HG02938 (cell line): ENCODE data around the gene S100A16.

ENCODE experiments used
- ATAC-seq: cut with Tn5 transposase; IDR thresholded peaks from one replicate; pipeline ENCODE4 v1.9.1; 2021; ENCODE audit warnings: mild to moderate bottlenecking, moderate library complexity; ENCODE audit not compliant: unreplicated experiment

The S100A16 gene

DNA sequence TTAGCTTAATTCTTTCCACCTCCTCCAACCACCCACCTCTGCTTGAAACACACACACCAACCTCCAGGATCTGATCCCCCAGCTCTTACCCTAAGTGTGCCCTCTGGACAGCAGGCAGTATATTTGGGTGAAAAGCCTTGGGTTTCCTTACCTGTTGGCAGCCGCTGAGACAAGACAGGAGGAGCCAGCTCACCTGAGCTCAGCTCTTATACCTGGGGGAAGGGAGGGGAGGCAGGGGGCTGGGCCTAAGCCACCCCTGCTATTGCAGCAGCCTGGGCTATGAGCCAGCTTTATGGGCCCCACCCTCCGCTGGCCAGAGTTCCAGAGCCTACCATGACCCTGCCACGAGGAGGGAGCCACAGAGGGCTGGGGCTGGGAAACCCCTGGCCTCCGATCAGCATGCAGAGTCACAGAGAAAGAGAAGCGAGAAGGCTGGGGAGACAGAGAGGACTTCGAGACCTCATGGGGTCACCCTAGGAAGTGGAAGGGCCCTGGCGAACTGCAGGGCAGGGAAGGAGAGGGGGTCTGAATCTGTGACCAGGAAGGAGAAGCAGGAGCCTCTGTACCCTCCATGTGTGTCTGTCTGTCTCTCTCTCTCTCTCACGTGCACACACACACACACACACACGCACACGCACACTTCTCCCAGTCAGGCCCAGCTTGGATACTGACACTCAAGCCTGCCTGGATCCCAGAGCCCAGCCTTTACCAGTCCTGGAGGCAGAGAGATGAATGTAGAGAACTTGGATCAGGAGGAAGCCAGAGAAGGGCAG, 3.4 kb upstream of the S100A16 start, which contains the start of gene S100A14:
S100A14 (minus strand) TSS at position 182 of the 773 bp plus-strand sequence. CDS start 467 bp downstream, outside the sequence.
- no peak for ATAC-seq

- ATAC-seq = no peak
Measured at GRCh38 chr1:153615406-153615805, 2.5 kb upstream of the S100A16 start.

GRCh38 chr1:153614906-153615305, 2.0 kb upstream of the S100A16 start:
- ATAC-seq = no peak

GRCh38 chr1:153614189-153614900, 1.4 kb upstream of the S100A16 start:
- no peak for ATAC-seq

GRCh38 chr1:153613406-153613805, 469 bp upstream of the S100A16 start:
- no peak for ATAC-seq

DNA sequence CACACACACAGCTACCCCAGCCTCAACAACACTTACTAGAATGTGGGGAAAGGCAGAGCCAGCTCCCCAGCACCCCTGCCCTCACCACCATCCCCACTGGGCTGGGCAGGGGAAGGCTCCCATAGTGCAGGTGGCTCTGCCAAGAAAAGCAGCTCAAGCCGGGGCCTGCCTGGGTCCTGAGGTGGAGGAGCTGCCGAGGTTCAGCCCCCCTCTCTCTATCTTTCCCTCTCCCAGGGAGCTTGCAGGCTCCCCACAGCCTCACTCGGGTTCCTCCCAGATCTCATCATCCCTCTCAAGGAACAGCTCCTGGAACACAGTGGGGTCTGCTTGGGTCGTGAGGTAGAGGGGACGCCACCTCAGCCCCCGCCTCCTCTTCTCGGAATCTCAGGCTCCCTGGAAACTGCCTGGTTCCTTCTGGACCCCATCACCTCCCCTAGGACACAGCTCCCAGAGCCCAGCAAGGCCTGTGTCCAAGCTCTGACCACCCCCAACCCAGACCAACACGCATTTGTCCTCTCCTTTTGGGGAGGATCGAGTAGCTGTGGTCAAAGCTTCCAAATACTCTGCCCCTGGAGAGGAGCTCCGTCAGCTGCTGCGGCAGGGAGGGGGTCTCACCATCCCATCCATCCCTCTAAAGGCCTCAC, 704 bp downstream of the S100A16 start:
- no peak for ATAC-seq

DNA sequence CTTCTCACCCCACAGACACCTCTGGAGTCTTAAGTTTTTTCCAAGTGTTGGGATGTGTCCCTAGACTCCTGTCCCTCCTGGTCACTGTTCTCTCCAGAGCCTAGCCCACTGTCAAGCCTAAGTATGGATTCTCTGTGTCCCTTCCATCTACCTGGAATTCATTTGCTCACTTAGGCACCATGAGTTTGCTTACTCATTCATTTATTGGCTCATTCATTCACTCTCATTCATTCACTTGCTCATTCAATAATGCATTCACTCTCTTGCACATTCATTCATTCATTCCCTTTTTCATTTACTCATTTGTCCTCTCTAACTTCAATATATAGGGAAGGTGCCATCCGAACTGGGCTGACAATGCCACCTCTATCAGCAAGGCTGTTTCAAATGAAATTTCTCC, 1.6 kb downstream of the S100A16 start:
- no peak for ATAC-seq

GRCh38 chr1:153610811-153611301, 2.1 kb downstream of the S100A16 start:
- ATAC-seq = no peak

DNA sequence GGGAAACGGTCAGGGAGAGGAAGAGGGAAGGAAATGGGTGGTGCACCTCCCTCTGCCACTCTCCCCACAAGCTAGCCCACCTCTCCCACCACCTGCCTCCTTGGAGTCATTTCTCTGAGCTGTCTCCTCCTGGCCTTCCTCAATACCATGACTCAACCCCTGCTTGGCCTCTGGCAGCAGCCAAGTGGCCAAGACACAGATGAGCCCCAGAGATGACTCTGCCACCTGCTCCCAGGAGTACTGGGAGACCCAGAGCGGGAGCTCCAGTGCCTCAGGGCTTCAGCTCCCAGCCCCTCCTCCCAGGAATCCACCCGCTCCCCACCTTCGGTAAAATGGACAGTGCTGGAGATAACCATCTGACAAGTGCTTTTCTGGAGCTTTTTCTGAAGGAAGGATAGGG, 2.6 kb downstream of the S100A16 start:
- ATAC-seq = no peak

GRCh38 chr1:153609585-153609907, 3.4 kb downstream of the S100A16 start:
- ATAC-seq = no peak

DNA sequence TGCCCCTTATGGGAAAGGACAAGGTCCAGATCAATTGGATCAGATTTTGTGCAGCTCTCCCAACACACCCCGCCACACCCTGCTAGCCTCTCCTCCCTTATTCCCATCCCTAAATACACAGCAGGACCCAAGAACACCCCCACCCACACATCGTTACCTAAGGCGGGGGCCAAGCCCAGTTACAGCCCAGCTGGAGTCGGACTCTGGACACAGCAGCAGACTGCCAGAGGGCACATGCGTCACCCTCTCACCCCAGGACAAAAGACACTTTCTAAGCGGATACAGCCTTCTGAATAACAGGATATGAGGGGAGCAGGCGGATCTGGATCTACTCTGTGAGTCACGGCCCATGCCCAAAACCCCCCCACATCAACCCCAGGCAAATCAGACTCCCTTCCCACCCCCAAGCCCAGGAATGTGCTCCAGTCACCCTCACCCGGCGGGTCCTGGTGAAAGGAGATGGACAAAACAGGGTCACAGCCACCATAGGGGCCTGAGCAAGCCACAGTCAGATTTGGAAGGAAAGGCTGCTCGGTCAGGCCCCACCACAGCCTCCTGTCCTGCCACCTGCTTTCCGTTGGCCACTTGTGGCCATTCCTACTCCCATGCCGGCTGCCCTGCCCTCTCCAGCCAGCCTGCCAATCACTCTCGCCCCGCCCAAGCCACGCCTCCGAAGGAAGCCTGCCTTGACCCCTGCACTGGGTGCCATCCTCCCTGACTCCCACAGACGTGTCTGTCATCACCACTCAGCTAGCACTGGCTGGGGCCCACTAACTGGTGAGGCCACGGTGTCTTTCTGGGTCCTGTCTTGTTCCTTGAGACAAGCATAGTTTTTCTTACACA, 4.0 kb downstream of the S100A16 start:
- ATAC-seq = no peak

DNA sequence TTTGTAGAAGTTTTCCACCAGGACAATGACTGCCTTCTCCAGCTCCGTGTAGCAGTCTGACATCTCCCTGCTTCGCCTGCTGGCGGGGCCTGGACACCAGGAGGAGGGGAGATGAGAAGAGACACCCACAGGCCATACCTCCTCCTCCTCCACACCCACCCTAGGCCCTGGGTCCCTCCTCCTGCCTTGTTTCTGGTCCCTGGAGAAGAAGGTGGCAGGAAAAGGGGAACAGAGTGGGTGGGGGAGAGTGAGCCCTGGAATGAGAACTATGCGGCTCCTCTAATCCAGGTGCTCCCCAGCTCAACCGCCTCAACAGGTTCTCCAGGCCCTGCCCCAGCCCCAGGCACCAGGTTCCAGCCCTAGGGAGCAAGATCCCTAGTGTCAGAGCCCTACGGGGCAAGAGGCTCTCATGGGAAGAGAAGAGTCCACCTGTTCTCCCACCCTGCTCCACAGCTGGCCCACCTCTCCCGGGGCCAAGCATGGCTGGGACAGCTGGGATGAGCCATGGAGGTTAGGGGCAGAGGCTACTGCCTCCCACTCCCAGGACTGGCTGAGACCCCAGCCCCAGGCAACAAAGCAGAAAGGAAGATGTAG, 4.8 kb downstream of the S100A16 start:
- no peak for ATAC-seq

GRCh38 chr1:153607381-153607780, 5.6 kb downstream of the S100A16 start:
- no peak for ATAC-seq

- no peak for ATAC-seq
Measured at GRCh38 chr1:153606194-153606593, 6.7 kb downstream of the S100A16 start.

GRCh38 chr1:153602749-153603148, 10.2 kb downstream of the S100A16 start:
- ATAC-seq = no peak

- no peak for ATAC-seq
Measured at GRCh38 chr1:153599847-153600246, 13.1 kb downstream of the S100A16 start.

DNA sequence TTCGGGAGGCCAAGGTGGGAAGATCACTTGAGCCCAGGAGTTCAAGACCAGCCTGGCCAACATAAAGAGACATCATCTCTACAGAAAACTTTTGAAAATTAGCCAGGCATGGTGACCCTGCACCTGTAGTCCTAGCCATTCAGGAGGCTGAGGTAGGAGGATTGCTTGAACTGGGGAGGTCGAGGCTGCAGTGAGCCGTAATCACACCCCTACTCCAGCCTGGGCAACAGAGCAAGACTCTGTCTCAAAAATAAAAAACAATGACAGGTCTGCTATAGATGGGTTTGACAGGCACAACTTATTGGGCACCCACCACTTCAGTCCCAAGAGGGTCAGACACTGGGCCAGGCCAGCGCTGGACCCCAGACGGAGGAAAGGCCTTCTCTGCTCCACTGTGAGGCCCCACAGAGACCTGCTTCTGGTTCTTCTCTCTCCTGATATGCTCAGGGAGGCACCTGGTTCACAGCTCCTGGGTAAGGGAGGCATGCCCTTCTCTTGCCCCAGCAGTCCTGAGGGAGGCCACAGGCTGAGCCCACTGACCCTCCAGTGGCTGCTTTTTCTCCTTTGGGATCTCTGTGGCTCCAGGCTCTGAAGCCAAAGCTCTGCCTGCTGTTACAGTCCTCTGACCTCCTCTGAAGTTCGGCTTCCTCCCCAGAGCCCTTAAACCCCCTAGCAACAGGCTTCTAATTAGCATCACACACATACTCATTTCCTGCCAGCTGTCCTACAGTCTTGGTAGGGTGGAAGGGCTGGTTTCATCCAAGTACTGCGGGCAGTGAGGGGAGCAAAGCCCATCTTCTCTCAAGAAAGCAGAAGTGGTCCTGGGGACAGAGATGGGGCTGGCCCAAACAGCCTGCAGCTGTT, 14.4 kb downstream of the S100A16 start:
- peak; percentile 98 for ATAC-seq

- ATAC-seq = no peak
Measured at GRCh38 chr1:153597206-153597605, 15.7 kb downstream of the S100A16 start.

GRCh38 chr1:153592748-153593147, 20.2 kb downstream of the S100A16 start:
- no peak for ATAC-seq

- ATAC-seq = no peak
Measured at GRCh38 chr1:153588482-153588881, 24.5 kb downstream of the S100A16 start.
